H9 (cell line): ENCODE measurements around the gene ZNF175. TPM values are rescaled to one million over a fixed set of nuclear protein-coding genes. Genes with fewer than 3 reads are reported as not detected.

Source experiments
- DNase-seq: peaks from one replicate; pipeline ENCODE4 v3.0.0-alpha.2; 2017
- H2AFZ ChIP-seq: one replicate; pipeline ENCODE4 v1.6.1; 2013; ENCODE audit warnings: mild to moderate bottlenecking, low read length, control low read depth, moderate library complexity
- H2AK5ac ChIP-seq: 2 replicates; pipeline ENCODE4 v1.6.1; 2013; ENCODE audit warnings: low read length, control low read depth, mixed read lengths; ENCODE audit not compliant: insufficient read length
- H2BK120ac ChIP-seq: one replicate; pipeline ENCODE4 v1.6.1; 2013; ENCODE audit warnings: low read depth, mild to moderate bottlenecking, low read length, control low read depth, inconsistent platforms; ENCODE audit not compliant: poor library complexity, severe bottlenecking
- H2BK12ac ChIP-seq: 2 replicates; pipeline ENCODE4 v1.6.1; 2013; ENCODE audit warnings: low read length, control low read depth, mixed read lengths, low read depth; ENCODE audit not compliant: insufficient read length
- H2BK15ac ChIP-seq: 2 replicates; pipeline ENCODE4 v1.6.1; 2013; ENCODE audit warnings: low read depth, low read length, control low read depth
- H2BK20ac ChIP-seq: one replicate; pipeline ENCODE4 v1.6.1; 2013; ENCODE audit warnings: low read depth, mild to moderate bottlenecking, low read length, control low read depth, inconsistent platforms; ENCODE audit not compliant: poor library complexity, severe bottlenecking
- H2BK5ac ChIP-seq: 2 replicates; pipeline ENCODE4 v1.6.1; 2013; ENCODE audit warnings: low read length, control low read depth, mixed read lengths; ENCODE audit not compliant: insufficient read length
- H3K14ac ChIP-seq: 2 replicates; pipeline ENCODE4 v1.6.1; 2013; ENCODE audit warnings: low read length, control low read depth; ENCODE audit not compliant: insufficient read depth
- H3K18ac ChIP-seq: 2 replicates; pipeline ENCODE4 v1.6.1; 2013; ENCODE audit warnings: low read depth, mild to moderate bottlenecking, mixed read lengths, low read length, control low read depth; ENCODE audit not compliant: insufficient read length
- H3K23ac ChIP-seq: 2 replicates; pipeline ENCODE4 v1.6.1; 2013; ENCODE audit warnings: low read length, control low read depth, mixed read lengths, low read depth; ENCODE audit not compliant: insufficient read length
- H3K23me2 ChIP-seq: 2 replicates; pipeline ENCODE4 v1.6.1; 2013; ENCODE audit warnings: low read depth, mild to moderate bottlenecking, mixed read lengths, low read length, control low read depth; ENCODE audit not compliant: insufficient read length, poor library complexity, severe bottlenecking
- H3K27ac ChIP-seq: 2 replicates; pipeline ENCODE4 v1.5.1; 2013; ENCODE audit warnings: low read length, control low read depth, mixed read lengths, low read depth; ENCODE audit not compliant: insufficient read length
- H3K27me3 ChIP-seq: 2 replicates; pipeline ENCODE4 v1.6.1; 2013; ENCODE audit warnings: low read length, control low read depth, inconsistent platforms; ENCODE audit not compliant: insufficient read depth
- H3K4ac ChIP-seq: 2 replicates; pipeline ENCODE4 v1.6.1; 2013; ENCODE audit warnings: low read depth, mild to moderate bottlenecking, control low read depth, inconsistent platforms, low read length, moderate library complexity
- H3K4me1 ChIP-seq: 2 replicates; pipeline ENCODE4 v1.6.1; 2013; ENCODE audit warnings: low read length, control low read depth, inconsistent platforms; ENCODE audit not compliant: insufficient read depth
- H3K4me2 ChIP-seq: 2 replicates; pipeline ENCODE4 v1.6.1; 2013; ENCODE audit warnings: low read length, control low read depth, mixed read lengths; ENCODE audit not compliant: insufficient read length, insufficient read depth
- H3K56ac ChIP-seq: 2 replicates; pipeline ENCODE4 v1.6.1; 2013; ENCODE audit warnings: low read depth, mild to moderate bottlenecking, mixed read lengths, low read length, control low read depth; ENCODE audit not compliant: insufficient read length
- H3K79me1 ChIP-seq: 2 replicates; pipeline ENCODE4 v1.6.1; 2013; ENCODE audit warnings: low read depth, mild to moderate bottlenecking, moderate library complexity, low read length, control low read depth, inconsistent platforms; ENCODE audit not compliant: insufficient read depth, poor library complexity, severe bottlenecking
- H3K79me2 ChIP-seq: 2 replicates; pipeline ENCODE4 v1.6.1; 2013; ENCODE audit warnings: low read length, control low read depth, inconsistent platforms; ENCODE audit not compliant: insufficient read depth
- H3K9ac ChIP-seq: 2 replicates; pipeline ENCODE4 v1.6.1; 2013; ENCODE audit warnings: low read length, control low read depth, mixed read lengths; ENCODE audit not compliant: insufficient read length; ENCODE audit errors: extremely low read depth
- H3K9me3 ChIP-seq: one replicate; pipeline ENCODE4 v1.6.1; 2013; ENCODE audit warnings: low read depth, low read length, inconsistent platforms; ENCODE audit not compliant: control insufficient read depth
- H3T11ph ChIP-seq: one replicate; pipeline ENCODE4 v1.6.1; 2013; ENCODE audit warnings: mild to moderate bottlenecking, low read length, control low read depth, inconsistent platforms
- H4K20me1 ChIP-seq: one replicate; pipeline ENCODE4 v1.6.1; 2013; ENCODE audit not compliant: control insufficient read depth, insufficient read length, insufficient read depth
- H4K5ac ChIP-seq: 2 replicates; pipeline ENCODE4 v1.6.1; 2013; ENCODE audit warnings: low read depth, mild to moderate bottlenecking, mixed read lengths, low read length, control low read depth; ENCODE audit not compliant: insufficient read length
- H4K8ac ChIP-seq: replicated peaks from 2 replicates; pipeline ENCODE4 v1.6.1; 2013; ENCODE audit warnings: low read length, control low read depth, mixed read lengths, low read depth; ENCODE audit not compliant: insufficient read length
- H4K91ac ChIP-seq: 2 replicates; pipeline ENCODE4 v1.6.1; 2013; ENCODE audit warnings: low read depth, mild to moderate bottlenecking, moderate library complexity, mixed read lengths, low read length, control low read depth; ENCODE audit not compliant: insufficient read length
- H3K27ac Mint-ChIP-seq, 3 experiments: 2 replicates in 2 of 3; 3 replicates in 1 of 3; pipeline ENCODE4 v1.8.0; 2020 to 2021; ENCODE audit warnings: mixed read lengths in 3 of 3, mild to moderate bottlenecking in 1 of 3, moderate library complexity in 1 of 3
- H3K27me3 Mint-ChIP-seq: 2 replicates; pipeline ENCODE4 v1.8.0; 2021; ENCODE audit warnings: low read depth, mild to moderate bottlenecking, moderate library complexity, mixed read lengths
- H3K36me3 Mint-ChIP-seq, 3 experiments: 2 replicates in 2 of 3; 3 replicates in 1 of 3; pipeline ENCODE4 v1.8.0; 2020 to 2021; ENCODE audit warnings: low read depth in 3 of 3, mixed read lengths in 3 of 3; ENCODE audit not compliant: insufficient read depth in 1 of 3
- H3K4me1 Mint-ChIP-seq, 2 experiments: 2 replicates each; pipeline ENCODE4 v1.8.0; 2020; ENCODE audit warnings: mixed read lengths in 2 of 2
- H3K4me3 Mint-ChIP-seq, 2 experiments: 2 replicates in 1 of 2; 3 replicates in 1 of 2; pipeline ENCODE4 v1.8.0; 2020 to 2021; ENCODE audit warnings: mild to moderate bottlenecking in 2 of 2, mixed read lengths in 2 of 2, moderate library complexity in 1 of 2
- H3K9me3 Mint-ChIP-seq, 2 experiments: 2 replicates in 1 of 2; 3 replicates in 1 of 2; pipeline ENCODE4 v1.8.0; 2020; ENCODE audit warnings: mild to moderate bottlenecking in 2 of 2, mixed read lengths in 2 of 2, moderate library complexity in 1 of 2
- CTCF ChIP-seq: fragments of 200-600 bp; sonication (generic); conservative IDR thresholded peaks from 3 replicates; pipeline ENCODE4 v1.8.0; 2021; ENCODE audit warnings: antibody characterized with exemption, mild to moderate bottlenecking
- WGBS: extraction: QIAGEN DNeasy Blood & Tissue Kit; methylation state at CpG from one replicate; pipeline ENCODE4 v1.1.7; 2013; ENCODE audit warnings: missing lambda C conversion rate, low lambda C conversion rate, mixed read lengths; ENCODE audit not compliant: insufficient read length; ENCODE audit errors: extremely low coverage; 5-methylcytosine and 5-hydroxymethylcytosine counted together
- total RNA-seq: library from RNA; stranded (reverse); gene quantifications from 2 replicates; pipeline ENCODE4 v1.2.1, GENCODE V29; 2021

ZNF175 gene
- total RNA-seq, 1 experiment from 2014 or later = 10.7 TPM

- Histone ChIP-seq H3K4ac (no peak overlapping the region), H4K5ac (no peak overlapping the region), H4K20me1 (no peaks in the 10 kb centered on the region), H3K4me1 (no peaks in the 10 kb centered on the region; the same call in 1 of the 2 replicates), H4K8ac (no peak overlapping the region), H3K9ac (no peak overlapping the region), H3K56ac (no peak overlapping the region), H2BK120ac (no peak overlapping the region), H2AK5ac (no peak overlapping the region), H3K18ac (no peak overlapping the region), H3K9me3 (no peaks in the 10 kb centered on the region), H2BK15ac (no peak overlapping the region), H3K4me2 (no peak overlapping the region), H3K79me2 (no peaks in the 10 kb centered on the region), H3K23me2 (no peaks in the 10 kb centered on the region), H2BK12ac (no peak overlapping the region), H2BK5ac (no peak overlapping the region), H4K91ac (no peak overlapping the region), H3K27ac (no peak overlapping the region), H3T11ph (no peak overlapping the region), H3K27me3 (no peaks in the 10 kb centered on the region), H3K23ac (no peak overlapping the region), H2AFZ (no peak overlapping the region), H3K79me1 (no peaks in the 10 kb centered on the region), H3K14ac (no peak overlapping the region), H2BK20ac (no peak overlapping the region)
- Mint-ChIP-seq H3K27ac (peak overlapping the region in 1 of 3 experiments; percentile 3; a peak in 1 of 7 replicates), H3K9me3 (peaks cover 45 to 92% of the 10 kb centered on the region in 2 experiments), H3K27me3 (peaks cover 62% of the 10 kb centered on the region), H3K4me1 (peaks cover 0 to 6% of the 10 kb centered on the region in 2 experiments; a peak in 2 of 4 replicates), H3K36me3 (no peaks in the 10 kb centered on the region; a peak in 2 of 7 replicates), H3K4me3 (no peak overlapping the region; a peak in 1 of 5 replicates)
- DNase-seq = no peak
- WGBS = no CpG with 5 or more reads among the region's 3 CpGs
- no peak for TF ChIP-seq CTCF
Observed at GRCh38 chr19:51551673-51552432, 19.2 kb upstream of the ZNF175 start.
